GM12878 (cell line): ENCODE measurements around the gene MARS2. TPM values are rescaled to one million over a fixed set of nuclear protein-coding genes. Genes with fewer than 3 reads are reported as not detected.
A peak's percentile ranks its signal among the peaks of the same experiment; 100 is the strongest.

Experiments
- ATAC-seq: fragments of 200-7000 bp; cut with Tn5 transposase; 3 replicates; pipeline ENCODE4 v1.9.1; 2020; ENCODE audit warnings: mild to moderate bottlenecking, moderate library complexity
- BruUV-seq: library from RNA; stranded (reverse); fragments of 400-500 nt; replicated peaks from 2 replicates; lab custom pipeline; 2021; lab: Mats Ljungman, UMichigan
- CTCF ChIA-PET: fragments of 300-600 bp; sonication (Branson Sonifier 250); formaldehyde crosslinking; extraction: SDS; loops from one replicate; lab custom pipeline; 2021; ENCODE audit warnings: inconsistent platforms; lab: Yijun Ruan, JAX
- POLR2A ChIA-PET: fragments of 350-600 bp; formaldehyde crosslinking; extraction: SDS; loops from one replicate; lab custom pipeline; 2021; ENCODE audit warnings: inconsistent platforms; lab: Charles Lee
- RAD21 ChIA-PET: fragments of 300-600 bp; sonication (Branson Sonifier 250); formaldehyde crosslinking; loops from one replicate; lab custom pipeline; 2023; ENCODE audit warnings: antibody characterized with exemption; ENCODE audit not compliant: unreplicated experiment; lab: Charles Lee
- SMC1A ChIA-PET: fragments of 300-600 bp; sonication (Branson Sonifier 250); formaldehyde crosslinking; loops from one replicate; lab custom pipeline; 2023; ENCODE audit not compliant: unreplicated experiment, uncharacterized antibody; lab: Charles Lee
- DNase-seq: peaks from one replicate; pipeline ENCODE4 v3.0.0-alpha.2; 2011; ENCODE audit warnings: low read depth, low spot score
- FAIRE-seq: peaks from 3 replicates; lab custom pipeline; 2011; peaks lifted over from hg19 to GRCh38; lab: Jason Lieb, UNC
- H2AFZ ChIP-seq: 2 replicates; pipeline ENCODE4 v1.6.0; 2011; ENCODE audit warnings: low read depth, low read length, control low read depth; ENCODE audit not compliant: control insufficient read depth
- H3K27ac ChIP-seq: 2 replicates; pipeline ENCODE4 v1.5.1; 2011; ENCODE audit warnings: control low read depth; ENCODE audit not compliant: control insufficient read depth, insufficient read depth
- H3K27me3 ChIP-seq, 2 experiments: replicated peaks in 1 of 2; 2 replicates each; pipeline versions ENCODE4 v1.6.0 to v1.6.1; 2011; ENCODE audit warnings: low read length in 1 of 2; ENCODE audit not compliant: control insufficient read depth in 2 of 2, insufficient read depth in 2 of 2
- H3K36me3 ChIP-seq, 2 experiments: 2 replicates each; pipeline ENCODE4 v1.5.1; 2011; ENCODE audit warnings: low read length in 1 of 2; ENCODE audit not compliant: control insufficient read depth in 2 of 2, insufficient read depth in 2 of 2
- H3K4me1 ChIP-seq: 2 replicates; pipeline ENCODE4 v1.6.1; 2011; ENCODE audit warnings: mild to moderate bottlenecking, low read length, moderate library complexity, mixed read lengths; ENCODE audit not compliant: control insufficient read depth, insufficient read depth
- H3K4me2 ChIP-seq: 2 replicates; pipeline ENCODE4 v1.6.0; 2011; ENCODE audit warnings: control low read depth; ENCODE audit not compliant: control insufficient read depth, insufficient read depth
- H3K4me3 ChIP-seq: fragments of 200-600 bp; sonication (generic); 2 replicates; pipeline ENCODE4 v1.5.1; 2016
- H3K79me2 ChIP-seq: 2 replicates; pipeline ENCODE4 v1.6.0; 2011; ENCODE audit warnings: low read length; ENCODE audit not compliant: control insufficient read depth, insufficient read depth
- H3K9ac ChIP-seq: 2 replicates; pipeline ENCODE4 v1.8.0; 2011; ENCODE audit warnings: low read length, control low read depth, mixed read lengths; ENCODE audit not compliant: control insufficient read depth, insufficient read depth
- H3K9me3 ChIP-seq: replicated peaks from 3 replicates; pipeline ENCODE4 v1.5.1; 2011; ENCODE audit warnings: mild to moderate bottlenecking, low read length; ENCODE audit not compliant: control insufficient read depth, insufficient read depth
- H4K20me1 ChIP-seq: 2 replicates; pipeline ENCODE4 v1.6.0; 2011; ENCODE audit not compliant: control insufficient read depth, insufficient read depth
- BRCA1 ChIP-seq: IDR thresholded peaks from 2 replicates; pipeline ENCODE4 v1.6.1; 2011; ENCODE audit warnings: low read depth, low read length, improper control_type of control experiment
- CHD2 ChIP-seq: IDR thresholded peaks from 2 replicates; pipeline ENCODE4 v1.6.1; 2011; ENCODE audit warnings: low read depth, low read length, improper control_type of control experiment, borderline replicate concordance
- CREM ChIP-seq: IDR thresholded peaks from 2 replicates; pipeline ENCODE4 v1.6.1; 2014; ENCODE audit warnings: antibody characterized with exemption, low read depth
- FOXM1 ChIP-seq: IDR thresholded peaks from 2 replicates; pipeline ENCODE4 v1.6.1; 2012; ENCODE audit warnings: low read depth, mild to moderate bottlenecking, inconsistent platforms, low read length, moderate library complexity
- GATAD2B ChIP-seq: fragments of 450-650 bp; conservative IDR thresholded peaks from 2 replicates; pipeline ENCODE4 v1.6.1; 2017; ENCODE audit warnings: low read depth, mild to moderate bottlenecking, moderate library complexity
- HCFC1 ChIP-seq: fragments of 150-350 bp; IDR thresholded peaks from 2 replicates; pipeline ENCODE4 v1.6.1; 2014; ENCODE audit warnings: low read length
- HDGF ChIP-seq: fragments of 450-650 bp; IDR thresholded peaks from 2 replicates; pipeline ENCODE4 v1.6.1; 2016; ENCODE audit warnings: antibody characterized with exemption
- STAT3 ChIP-seq: IDR thresholded peaks from 2 replicates; pipeline ENCODE4 v1.6.1; 2011; ENCODE audit warnings: low read depth, low read length, improper control_type of control experiment
- TAF1 ChIP-seq: IDR thresholded peaks from 2 replicates; pipeline ENCODE4 v1.6.1; 2011; ENCODE audit warnings: mild to moderate bottlenecking, low read depth, low read length, borderline replicate concordance
- TARDBP ChIP-seq: IDR thresholded peaks from 2 replicates; pipeline ENCODE4 v1.6.1; 2016; ENCODE audit warnings: borderline replicate concordance
- WRNIP1 ChIP-seq: IDR thresholded peaks from 2 replicates; pipeline ENCODE4 v1.6.1; 2011; ENCODE audit warnings: low read depth, low read length, improper control_type of control experiment, borderline replicate concordance
- ZNF384 ChIP-seq: IDR thresholded peaks from 2 replicates; pipeline ENCODE4 v1.6.1; 2012; ENCODE audit warnings: low read depth, mild to moderate bottlenecking, low read length, improper control_type of control experiment, borderline replicate concordance
- WGBS: methylation state at CpG from one replicate; pipeline ENCODE4 v1.1.6; 2016; ENCODE audit warnings: low lambda C conversion rate; ENCODE audit not compliant: insufficient replicate concordance, insufficient coverage; ENCODE audit errors: missing lambda C conversion rate; 5-methylcytosine and 5-hydroxymethylcytosine counted together
- in situ Hi-C: fragments of 300-500 bp; cut with MboI; formaldehyde crosslinking; loops from 9 replicates; pipeline ENCODE4 v1.14.3; 2018; ENCODE audit warnings: mixed read lengths
- intact Hi-C: fragments of 100-400 bp; cut with micrococcal nuclease; formaldehyde crosslinking; loops from one replicate; pipeline ENCODE4 v1.14.2; 2022; ENCODE audit not compliant: unreplicated experiment
- polyA plus RNA-seq, 11 experiments: library from polyadenylated mRNA; depleted of rRNA in 4 of 11; unstranded in 6 of 11; stranded (reverse) in 5 of 11; fragments of >200 nt; fragmentation: Nextera tagmentation in 4 of 11; fragmentation: Illumina TruSeq in 1 of 11; extraction: Ambion mirVana in 4 of 11; extraction: Trizol in 1 of 11; gene quantifications; 1 replicate in 1 of 11; 2 replicates in 10 of 11; pipeline versions ENCODE4 v1.2.1 to v1.2.3, GENCODE V29; 2011 to 2016; ENCODE audit warnings: inconsistent platforms in 2 of 11, missing spikeins in 2 of 11, low read depth in 1 of 11
- total RNA-seq, 4 experiments: library from RNA; depleted of rRNA in 3 of 4; stranded (reverse); fragments of >200 nt in 3 of 4; fragmentation: Illumina TruSeq in 1 of 4; extraction: Trizol in 1 of 4; gene quantifications; 2 replicates each; pipeline versions ENCODE4 v1.2.1 to v1.2.3, GENCODE V29; 2013 to 2021
- TF ChIP-seq, protein P1 (sequence below): IDR thresholded peaks from 2 replicates; pipeline ENCODE4 v1.6.1; 2011; ENCODE audit warnings: low read depth, mild to moderate bottlenecking, low read length, moderate library complexity, borderline replicate concordance; ENCODE audit errors: extremely low read depth
- TF ChIP-seq, protein P2 (sequence below): fragments of 450-650 bp; IDR thresholded peaks from 2 replicates; pipeline ENCODE4 v1.6.1; 2018; ENCODE audit warnings: mild to moderate bottlenecking, low read depth, moderate library complexity; ENCODE audit not compliant: partially characterized antibody

Gene MARS2
- total and polyA plus RNA-seq, 10 of the 15 experiments (the other 5 are each of a cell fraction or from before 2014, with no cell fraction given), result 4.0 to 22.7 (median 18.5) TPM

DNA sequence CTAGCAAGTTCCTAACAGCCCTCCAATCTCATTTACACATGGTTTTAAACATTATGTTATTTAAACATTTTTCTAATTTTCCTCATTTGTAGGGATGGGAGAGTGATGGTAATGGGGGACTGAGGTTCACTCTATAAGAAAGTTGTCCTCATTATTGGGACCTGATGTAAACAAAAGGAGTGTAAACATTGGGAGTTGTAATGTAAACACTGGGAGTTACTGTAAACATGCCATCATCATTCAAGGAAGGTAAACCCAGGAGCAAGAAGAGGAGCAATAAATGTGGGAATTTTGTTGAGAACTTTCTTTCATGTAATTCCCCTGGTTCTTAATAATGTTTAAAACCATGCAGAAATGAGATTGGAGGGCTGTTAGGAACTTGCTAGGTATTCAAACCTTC lies 47.6 kb upstream of the MARS2 start:
- intact Hi-C loops, result no loop called here
- CTCF ChIA-PET, result interaction anchor here (1.6 kb wide), 1 partner anchor 8 kb away, joined by 5 read pairs; no protein-coding TSS in a partner anchor

DNA sequence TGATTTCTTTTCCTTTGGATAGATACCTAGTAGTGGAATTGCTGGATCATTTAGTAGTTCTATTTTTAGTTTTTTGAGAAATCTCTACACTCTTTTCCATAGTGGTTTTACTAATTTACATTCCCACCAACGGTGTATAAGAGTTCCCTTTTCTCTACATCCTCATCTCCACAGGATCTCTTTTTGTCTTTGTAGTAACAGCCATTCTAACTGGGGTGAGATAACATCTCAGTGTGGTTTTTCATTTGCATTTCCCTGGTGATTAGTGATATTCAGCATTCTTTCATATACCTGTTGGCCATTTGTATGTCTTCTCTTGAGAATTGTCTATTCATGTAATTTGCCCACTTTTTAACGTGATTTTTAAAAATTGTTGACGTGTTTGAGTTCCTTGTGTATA lies 43.5 kb upstream of the MARS2 start:
- Histone ChIP-seq H2AFZ (no peak overlapping the region), H3K27ac (no peak overlapping the region), H3K27me3 (no peaks in the 10 kb centered on the region), H3K4me3 (no peak overlapping the region), H3K4me2 (no peak overlapping the region), H4K20me1 (no peaks in the 10 kb centered on the region), H3K9ac (no peak overlapping the region), H3K4me1 (no peaks in the 10 kb centered on the region), H3K79me2 (no peaks in the 10 kb centered on the region), H3K9me3 (no peaks in the 10 kb centered on the region; the same call in 2 of the 3 replicates), H3K36me3 (no peaks in the 10 kb centered on the region)
- peak; percentile 49 for FAIRE-seq
- BruUV-seq, result no TSS peak
- ATAC-seq, result no peak
- TF ChIP-seq HCFC1 (no peak), STAT3 (no peak), TAF1 (no peak), HDGF (no peak), TARDBP (no peak), ZNF384 (no peak), FOXM1 (no peak), GATAD2B (no peak), WRNIP1 (no peak), BRCA1 (no peak)
- TF ChIP-seq, protein P1, sequence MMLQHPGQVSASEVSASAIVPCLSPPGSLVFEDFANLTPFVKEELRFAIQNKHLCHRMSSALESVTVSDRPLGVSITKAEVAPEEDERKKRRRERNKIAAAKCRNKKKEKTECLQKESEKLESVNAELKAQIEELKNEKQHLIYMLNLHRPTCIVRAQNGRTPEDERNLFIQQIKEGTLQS, result no peak
- TF ChIP-seq, protein P2, sequence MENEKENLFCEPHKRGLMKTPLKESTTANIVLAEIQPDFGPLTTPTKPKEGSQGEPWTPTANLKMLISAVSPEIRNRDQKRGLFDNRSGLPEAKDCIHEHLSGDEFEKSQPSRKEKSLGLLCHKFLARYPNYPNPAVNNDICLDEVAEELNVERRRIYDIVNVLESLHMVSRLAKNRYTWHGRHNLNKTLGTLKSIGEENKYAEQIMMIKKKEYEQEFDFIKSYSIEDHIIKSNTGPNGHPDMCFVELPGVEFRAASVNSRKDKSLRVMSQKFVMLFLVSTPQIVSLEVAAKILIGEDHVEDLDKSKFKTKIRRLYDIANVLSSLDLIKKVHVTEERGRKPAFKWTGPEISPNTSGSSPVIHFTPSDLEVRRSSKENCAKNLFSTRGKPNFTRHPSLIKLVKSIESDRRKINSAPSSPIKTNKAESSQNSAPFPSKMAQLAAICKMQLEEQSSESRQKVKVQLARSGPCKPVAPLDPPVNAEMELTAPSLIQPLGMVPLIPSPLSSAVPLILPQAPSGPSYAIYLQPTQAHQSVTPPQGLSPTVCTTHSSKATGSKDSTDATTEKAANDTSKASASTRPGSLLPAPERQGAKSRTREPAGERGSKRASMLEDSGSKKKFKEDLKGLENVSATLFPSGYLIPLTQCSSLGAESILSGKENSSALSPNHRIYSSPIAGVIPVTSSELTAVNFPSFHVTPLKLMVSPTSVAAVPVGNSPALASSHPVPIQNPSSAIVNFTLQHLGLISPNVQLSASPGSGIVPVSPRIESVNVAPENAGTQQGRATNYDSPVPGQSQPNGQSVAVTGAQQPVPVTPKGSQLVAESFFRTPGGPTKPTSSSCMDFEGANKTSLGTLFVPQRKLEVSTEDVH, result no peak
- no peak for DNase-seq
- ChIA-PET RAD21 (no interaction called here), SMC1A (no interaction called here), CTCF (no interaction called here), POLR2A (no interaction called here)
- 33% methylated on average over 3 of the region's 3 CpGs for WGBS
- intact Hi-C loops (no loop called here), in situ Hi-C loops (no loop called here)

More for the DNA sequence above, 47.6 kb upstream of the MARS2 start:
- Histone ChIP-seq H3K4me1 (no peaks in the 10 kb centered on the region), H3K27me3 (no peaks in the 10 kb centered on the region), H4K20me1 (no peaks in the 10 kb centered on the region), H3K36me3 (no peaks in the 10 kb centered on the region), H3K4me3 (no peak overlapping the region), H3K9ac (no peak overlapping the region), H3K79me2 (no peaks in the 10 kb centered on the region), H2AFZ (no peak overlapping the region), H3K9me3 (no peaks in the 10 kb centered on the region), H3K27ac (no peak overlapping the region), H3K4me2 (no peak overlapping the region)
- DNase-seq (no peak), FAIRE-seq (no peak), ATAC-seq (no peak)
- ChIA-PET POLR2A (no interaction called here), SMC1A (no interaction called here), RAD21 (no interaction called here)
- TF ChIP-seq CHD2 (no peak), CREM (no peak)
- BruUV-seq, result no TSS peak
- in situ Hi-C loops, result no loop called here
